Mesendoderm (in vitro differentiated cells): ENCODE data around the gene METTL1.

ENCODE experiments used
- DNase-seq: peaks from one replicate; pipeline ENCODE4 v3.0.0; 2013
- H2AK5ac ChIP-seq: 2 replicates; pipeline ENCODE4 v1.6.1; 2013; ENCODE audit warnings: low read length, inconsistent platforms
- H2BK120ac ChIP-seq: 2 replicates; pipeline ENCODE4 v1.6.1; 2013; ENCODE audit warnings: low read depth, mild to moderate bottlenecking, low read length, moderate library complexity, mixed read lengths
- H2BK15ac ChIP-seq: replicated peaks from 2 replicates; pipeline ENCODE4 v1.6.1; 2013; ENCODE audit warnings: low read depth, mild to moderate bottlenecking, moderate library complexity
- H2BK5ac ChIP-seq: 2 replicates; pipeline ENCODE4 v1.6.1; 2013; ENCODE audit warnings: low read length, inconsistent platforms
- H3K18ac ChIP-seq: 2 replicates; pipeline ENCODE4 v1.6.1; 2013; ENCODE audit warnings: mild to moderate bottlenecking, low read length, mixed read lengths
- H3K23ac ChIP-seq: one replicate; pipeline ENCODE4 v1.6.1; 2013; ENCODE audit warnings: low read length
- H3K27ac ChIP-seq: 2 replicates; pipeline ENCODE4 v1.5.1; 2013; ENCODE audit warnings: low read depth, mild to moderate bottlenecking, inconsistent platforms, low read length, moderate library complexity
- H3K27me3 ChIP-seq: 2 replicates; pipeline ENCODE4 v1.6.1; 2013; ENCODE audit warnings: low read length, control low read depth, mild to moderate bottlenecking, inconsistent platforms; ENCODE audit not compliant: insufficient read depth, poor library complexity
- H3K36me3 ChIP-seq: 2 replicates; pipeline ENCODE4 v1.6.1; 2013; ENCODE audit warnings: low read length, inconsistent platforms; ENCODE audit not compliant: control insufficient read depth, insufficient read depth
- H3K4ac ChIP-seq: one replicate; pipeline ENCODE4 v1.6.1; 2013; ENCODE audit warnings: low read depth, mild to moderate bottlenecking, low read length, moderate library complexity
- H3K4me1 ChIP-seq: 2 replicates; pipeline ENCODE4 v1.6.1; 2013; ENCODE audit warnings: low read depth, low read length, inconsistent platforms; ENCODE audit not compliant: control insufficient read depth
- H3K4me2 ChIP-seq: 2 replicates; pipeline ENCODE4 v1.6.1; 2013; ENCODE audit warnings: low read length
- H3K4me3 ChIP-seq: 2 replicates; pipeline ENCODE4 v1.5.1; 2013; ENCODE audit warnings: mild to moderate bottlenecking, low read length
- H3K56ac ChIP-seq: one replicate; pipeline ENCODE4 v1.6.1; 2013; ENCODE audit warnings: low read length
- H3K79me1 ChIP-seq: 2 replicates; pipeline ENCODE4 v1.6.1; 2013; ENCODE audit warnings: low read length, inconsistent platforms
- H3K79me2 ChIP-seq: 2 replicates; pipeline ENCODE4 v1.6.1; 2013; ENCODE audit warnings: mild to moderate bottlenecking, low read length; ENCODE audit not compliant: control insufficient read depth, insufficient read depth
- H3K9ac ChIP-seq: 2 replicates; pipeline ENCODE4 v1.6.1; 2013; ENCODE audit warnings: low read length, inconsistent platforms
- H4K5ac ChIP-seq: one replicate; pipeline ENCODE4 v1.6.1; 2013; ENCODE audit warnings: low read length
- H4K8ac ChIP-seq: one replicate; pipeline ENCODE4 v1.6.1; 2013; ENCODE audit warnings: low read depth, mild to moderate bottlenecking, control low read depth, low read length, moderate library complexity
- WGBS: extraction: QIAGEN DNeasy Blood & Tissue Kit; methylation state at CpG from one replicate; pipeline ENCODE4 v1.1.7; 2013; ENCODE audit warnings: low lambda C conversion rate, missing lambda C conversion rate; ENCODE audit not compliant: insufficient coverage; ENCODE audit errors: extremely low coverage; 5-methylcytosine and 5-hydroxymethylcytosine counted together

Gene METTL1

GRCh38 chr12:57765003-57765697 lies 6.8 kb downstream of the METTL1 start:
- Histone ChIP-seq H3K36me3 (peaks cover 2% of the 10 kb centered on the region), H3K4me3 (peak overlapping the region; percentile 10), H3K4me1 (peaks cover 9% of the 10 kb centered on the region), H2BK15ac (no peak overlapping the region), H3K27ac (no peak overlapping the region), H3K79me1 (no peaks in the 10 kb centered on the region), H3K27me3 (peaks cover 19% of the 10 kb centered on the region), H3K79me2 (no peaks in the 10 kb centered on the region), H3K56ac (peak overlapping the region; percentile 66), H4K8ac (no peak overlapping the region), H3K18ac (no peak overlapping the region), H3K4ac (no peak overlapping the region), H3K9ac (peak overlapping the region; percentile 54), H2AK5ac (no peak overlapping the region), H2BK120ac (no peak overlapping the region), H3K23ac (no peak overlapping the region), H4K5ac (no peak overlapping the region), H2BK5ac (no peak overlapping the region), H3K4me2 (peak overlapping the region; percentile 65)
- no CpG with 5 or more reads among the region's 60 CpGs for WGBS
- DNase-seq: peak; percentile 78

- no peak for DNase-seq
- Histone ChIP-seq H3K36me3 (peaks cover 2% of the 10 kb centered on the region), H2BK15ac (no peak overlapping the region), H3K56ac (peak overlapping the region; percentile 66), H3K27me3 (peaks cover 19% of the 10 kb centered on the region), H2BK120ac (no peak overlapping the region), H4K8ac (no peak overlapping the region), H3K4me1 (peaks cover 9% of the 10 kb centered on the region), H3K79me1 (no peaks in the 10 kb centered on the region), H3K9ac (peak overlapping the region; percentile 54), H4K5ac (no peak overlapping the region), H3K79me2 (no peaks in the 10 kb centered on the region), H2BK5ac (no peak overlapping the region), H3K27ac (no peak overlapping the region), H2AK5ac (no peak overlapping the region), H3K23ac (no peak overlapping the region), H3K4me2 (peak overlapping the region; percentile 65), H3K4me3 (peak overlapping the region; percentile 10), H3K4ac (no peak overlapping the region), H3K18ac (no peak overlapping the region)
- WGBS: no CpG with 5 or more reads among the region's 17 CpGs
Observed at GRCh38 chr12:57764662-57765002, 7.3 kb downstream of the METTL1 start.

- Histone ChIP-seq H3K79me2 (no peaks in the 10 kb centered on the region), H3K18ac (no peak overlapping the region), H3K4me1 (peaks cover 9% of the 10 kb centered on the region), H3K56ac (no peak overlapping the region), H3K4me2 (no peak overlapping the region), H3K79me1 (no peaks in the 10 kb centered on the region), H3K23ac (no peak overlapping the region), H3K27me3 (peaks cover 19% of the 10 kb centered on the region), H3K4me3 (no peak overlapping the region), H3K9ac (no peak overlapping the region), H2BK120ac (no peak overlapping the region), H2AK5ac (no peak overlapping the region), H2BK15ac (no peak overlapping the region), H2BK5ac (no peak overlapping the region), H3K4ac (no peak overlapping the region), H4K8ac (no peak overlapping the region), H4K5ac (no peak overlapping the region), H3K36me3 (peaks cover 2% of the 10 kb centered on the region), H3K27ac (no peak overlapping the region)
- no peak for DNase-seq
- WGBS: no CpG with 5 or more reads among the region's 6 CpGs
Observed at GRCh38 chr12:57763881-57764661, 7.8 kb downstream of the METTL1 start.

GRCh38 chr12:57762463-57762862 lies 9.4 kb downstream of the METTL1 start:
- H3K4me3 ChIP-seq: no peak overlapping the region
- no peak overlapping the region for H3K4me2 ChIP-seq
- no peak overlapping the region for H2BK15ac ChIP-seq
- no peak overlapping the region for H3K4ac ChIP-seq
- no peak overlapping the region for H4K5ac ChIP-seq
- no peak overlapping the region for H2BK120ac ChIP-seq
- no peak overlapping the region for H3K27ac ChIP-seq
- H3K18ac ChIP-seq: no peak overlapping the region
- no peaks in the 10 kb centered on the region for H3K79me2 ChIP-seq
- H3K9ac ChIP-seq: no peak overlapping the region
- H3K36me3 ChIP-seq: no peaks in the 10 kb centered on the region
- no peak overlapping the region for H3K23ac ChIP-seq
- DNase-seq: no peak
- no peak overlapping the region for H3K56ac ChIP-seq
- H3K27me3 ChIP-seq: peaks cover 19% of the 10 kb centered on the region
- H3K79me1 ChIP-seq: no peaks in the 10 kb centered on the region
- H3K4me1 ChIP-seq: peaks cover 9% of the 10 kb centered on the region
- WGBS: no CpG with 5 or more reads among the region's 2 CpGs
- no peak overlapping the region for H2AK5ac ChIP-seq
- H4K8ac ChIP-seq: no peak overlapping the region
- no peak overlapping the region for H2BK5ac ChIP-seq

- H3K23ac ChIP-seq: no peak overlapping the region
- WGBS: no CpG with 5 or more reads among the region's 4 CpGs
Observed at GRCh38 chr12:57761391-57761998, 10.4 kb downstream of the METTL1 start.

More at GRCh38 chr12:57761391-57761998, 10.4 kb downstream of the METTL1 start:
- DNase-seq: no peak
- no peak overlapping the region for H2BK120ac ChIP-seq
- no peaks in the 10 kb centered on the region for H3K36me3 ChIP-seq
- H4K8ac ChIP-seq: no peak overlapping the region
- H2BK5ac ChIP-seq: no peak overlapping the region
- H2BK15ac ChIP-seq: no peak overlapping the region
- no peak overlapping the region for H3K4me2 ChIP-seq
- H3K18ac ChIP-seq: no peak overlapping the region
- H3K27me3 ChIP-seq: peaks cover 20% of the 10 kb centered on the region
- no peak overlapping the region for H3K56ac ChIP-seq
- no peak overlapping the region for H3K4me3 ChIP-seq
- no peak overlapping the region for H4K5ac ChIP-seq
- no peak overlapping the region for H3K9ac ChIP-seq
- peaks cover 8% of the 10 kb centered on the region for H3K4me1 ChIP-seq
- no peaks in the 10 kb centered on the region for H3K79me1 ChIP-seq
- no peaks in the 10 kb centered on the region for H3K79me2 ChIP-seq
- no peak overlapping the region for H3K4ac ChIP-seq
- H2AK5ac ChIP-seq: no peak overlapping the region
- no peak overlapping the region for H3K27ac ChIP-seq
